Esophagus muscularis mucosa (tissue), 4 donors: Measurements from ENCODE around the gene STAU1. TPM values are rescaled to one million over a fixed set of nuclear protein-coding genes. Genes with fewer than 3 reads are reported as not detected.
A peak's percentile ranks its signal among the peaks of the same experiment; 100 is the strongest.
"Not testable (repeated sequence)": the region's sequence is repeated elsewhere in the genome, so short reads cannot be mapped to it uniquely, and the experiment has no call there.

ENCODE experiments used
- DNase-seq: peaks from one replicate; pipeline ENCODE4 v3.0.0-alpha.2; 2017; ENCODE audit errors: extremely low spot score
- H3K27ac ChIP-seq, 4 donors: fragments of 200-600 bp; sonication (generic); replicated peaks in 1 of 4; 1 replicate in 3 of 4; 2 replicates in 1 of 4; pipeline ENCODE4 v1.5.1; 2016 to 2019; ENCODE audit warnings: mild to moderate bottlenecking in 1 of 4
- H3K27me3 ChIP-seq, 4 donors: fragments of 200-600 bp; sonication (generic); one replicate each; pipeline versions ENCODE4 v1.5.1 to v1.6.0; 2016 to 2019
- H3K36me3 ChIP-seq, 4 donors: fragments of 200-600 bp; sonication (generic); one replicate each; pipeline ENCODE4 v1.5.1; 2016 to 2019
- H3K4me1 ChIP-seq, 4 donors: fragments of 200-600 bp; sonication (generic); one replicate each; pipeline ENCODE4 v1.5.1; 2016 to 2019
- H3K4me3 ChIP-seq, 4 donors: fragments of 200-600 bp; sonication (generic); 1 replicate in 2 of 4; 2 replicates in 2 of 4; pipeline ENCODE4 v1.5.1; 2016 to 2019; ENCODE audit warnings: mild to moderate bottlenecking in 4 of 4, moderate library complexity in 1 of 4
- H3K9me3 ChIP-seq, 4 donors: fragments of 200-600 bp; sonication (generic); 1 replicate in 3 of 4; 2 replicates in 1 of 4; pipeline ENCODE4 v1.5.1; 2016 to 2019
- CTCF ChIP-seq, 3 experiments: fragments of 200-600 bp in 2 of 3; fragments of 450-650 bp in 1 of 3; sonication (generic) in 2 of 3; IDR thresholded peaks; one replicate each; pipeline ENCODE4 v1.5.1; 2017 to 2019; ENCODE audit warnings: antibody characterized with exemption in 3 of 3, mild to moderate bottlenecking in 2 of 3, moderate library complexity in 1 of 3
- EP300 ChIP-seq: sonication (generic); formaldehyde crosslinking; IDR thresholded peaks from one replicate; pipeline ENCODE4 v1.6.1; 2017; ENCODE audit warnings: antibody characterized with exemption
- POLR2A ChIP-seq: fragments of 450-650 bp; IDR thresholded peaks from one replicate; pipeline ENCODE4 v1.6.1; 2017; ENCODE audit warnings: antibody characterized with exemption, moderate library complexity, mild to moderate bottlenecking, low read depth
- POLR2AphosphoS5 ChIP-seq, 2 donors: sonication (generic); formaldehyde crosslinking; IDR thresholded peaks; one replicate each; pipeline ENCODE4 v1.6.1; 2017; ENCODE audit warnings: antibody characterized with exemption in 2 of 2
- WGBS: methylation state at CpG from one replicate; pipeline ENCODE4 v1.1.5; 2018; 5-methylcytosine and 5-hydroxymethylcytosine counted together
- intact Hi-C: fragments of 100-400 bp; cut with DNase I; formaldehyde crosslinking; loops from one replicate; pipeline ENCODE4 v1.15.1; 2023
- total RNA-seq, 4 donors: library from RNA; depleted of rRNA; stranded (reverse); fragments of >200 nt; gene quantifications; one replicate each; pipeline versions ENCODE4 v1.1.0 to v1.2.1, GENCODE V29; 2016

Gene STAU1
- total RNA-seq, 4 donors from 2014 or later: 103 to 118 (median 115) TPM

- Histone ChIP-seq H3K27me3 (no peaks in the 10 kb centered on the region), H3K27ac (no peak overlapping the region), H3K4me3 (no peak overlapping the region), H3K36me3 (peaks cover 81 to 100% (median 96%) of the 10 kb centered on the region in 4 donors), H3K4me1 (no peaks in the 10 kb centered on the region), H3K9me3 (no peaks in the 10 kb centered on the region)
- no peak for TF ChIP-seq EP300
- TF ChIP-seq CTCF (IDR thresholded peaks at IDR 0.05): no peak
- no peak for TF ChIP-seq POLR2A
- no peak for TF ChIP-seq POLR2AphosphoS5 (IDR thresholded peaks at IDR 0.05)
- no peak for DNase-seq
- WGBS: 94% methylated on average over 9 of the region's 9 CpGs
- intact Hi-C loops: no loop called here
Measured at GRCh38 chr20:49228676-49229075, 40.5 kb upstream of the STAU1 start.

GRCh38 chr20:49225896-49226295, 37.8 kb upstream of the STAU1 start:
- H3K4me1 ChIP-seq: peaks cover 0 to 6% (median 3%) of the 10 kb centered on the region in 4 donors
- peaks cover 79 to 100% (median 95%) of the 10 kb centered on the region in 4 donors for H3K36me3 ChIP-seq
- H3K27ac ChIP-seq: no peak overlapping the region
- WGBS: 93% methylated on average over 7 of the region's 7 CpGs
- DNase-seq: no peak
- TF ChIP-seq EP300 (no peak), POLR2AphosphoS5 (IDR thresholded peaks at IDR 0.05) (no peak), POLR2A (no peak), CTCF (IDR thresholded peaks at IDR 0.05) (no peak)
- H3K9me3 ChIP-seq: no peaks in the 10 kb centered on the region
- no peaks in the 10 kb centered on the region for H3K27me3 ChIP-seq
- H3K4me3 ChIP-seq: no peak overlapping the region
- intact Hi-C loops: no loop called here

- H3K4me3 ChIP-seq: peak overlapping the region; percentile 67 to 79 (median 72)
- intact Hi-C loops: loop anchor here (2.0 kb wide), 1 partner anchor 31 kb away; the partner anchor contains the start of gene STAU1
- H3K36me3 ChIP-seq: peaks cover 36 to 43% (median 40%) of the 10 kb centered on the region in 4 donors
- H3K27ac ChIP-seq: peak overlapping the region; percentile 84 to 91 (median 88)
- H3K9me3 ChIP-seq: no peaks in the 10 kb centered on the region
- 65% methylated on average over 23 of the region's 28 CpGs for WGBS
- H3K4me1 ChIP-seq: peaks cover 13 to 33% (median 26%) of the 10 kb centered on the region in 4 donors
- TF ChIP-seq CTCF (IDR thresholded peaks at IDR 0.05) (no peak), POLR2A (no peak), EP300 (no peak), POLR2AphosphoS5 (IDR thresholded peaks at IDR 0.05) (no peak)
- no peaks in the 10 kb centered on the region for H3K27me3 ChIP-seq
- DNase-seq: no peak
Measured at GRCh38 chr20:49219924-49220831, 32.0 kb upstream of the STAU1 start.

GRCh38 chr20:49219091-49219923, 31.2 kb upstream of the STAU1 start, which contains the start of gene DDX27:
Gene DDX27, plus strand, starts transcription at chr20:49219416. Its CDS starts 33 bp downstream, at chr20:49219449.
- intact Hi-C loops: loop anchor here (2.0 kb wide), 1 partner anchor 31 kb away; the partner anchor contains the start of gene STAU1
- WGBS: under 1% methylated on average over 35 of the region's 46 CpGs

GRCh38 chr20:49218739-49219090, 30.6 kb upstream of the STAU1 start:
- not testable (repeated sequence) for H3K27me3 ChIP-seq, H3K9me3 ChIP-seq, DNase-seq
- peak overlapping the region; percentile 65 to 91 (median 88) for H3K27ac ChIP-seq
- intact Hi-C loops: loop anchor here (2.0 kb wide), 1 partner anchor 30 kb away; the partner anchor contains the start of gene STAU1
- peaks cover 21 to 29% (median 25%) of the 10 kb centered on the region in 4 donors for H3K36me3 ChIP-seq
- 58% methylated on average over 13 of the region's 13 CpGs for WGBS
- peaks cover 13 to 33% (median 26%) of the 10 kb centered on the region in 4 donors for H3K4me1 ChIP-seq
- peak overlapping the region; percentile 67 to 79 (median 72) for H3K4me3 ChIP-seq

More at GRCh38 chr20:49219091-49219923, 31.2 kb upstream of the STAU1 start, which contains the start of gene DDX27:
- Histone ChIP-seq H3K9me3 (no peaks in the 10 kb centered on the region), H3K36me3 (peaks cover 27 to 35% (median 31%) of the 10 kb centered on the region in 4 donors), H3K27ac (peak within 1 kb of the TSS; percentile 84 to 91 (median 88)), H3K27me3 (no peaks in the 10 kb centered on the region), H3K4me1 (peaks cover 13 to 33% (median 26%) of the 10 kb centered on the region in 4 donors), H3K4me3 (peak within 1 kb of the TSS; percentile 67 to 79 (median 72))
- TF ChIP-seq POLR2AphosphoS5 (IDR thresholded peaks at IDR 0.05) (peak; percentile 98 to 100), POLR2A (peak; percentile 61), EP300 (peak; percentile 13), CTCF (IDR thresholded peaks at IDR 0.05) (peak in 1 of 3 experiments; percentile 19)
- peak; percentile 100 for DNase-seq
